Astrocyte (in vitro differentiated cells and primary cell): ENCODE results near the gene VRK1.

ENCODE experiments used
- CTCF ChIP-seq: IDR thresholded peaks from 2 replicates; pipeline ENCODE4 v1.5.1; 2011; ENCODE audit warnings: low read depth, mild to moderate bottlenecking, inconsistent platforms, low read length, moderate library complexity; ENCODE audit not compliant: insufficient read depth
- EZH2 ChIP-seq: IDR thresholded peaks from 2 replicates; pipeline ENCODE4 v1.6.1; 2012; ENCODE audit warnings: mild to moderate bottlenecking, low read length, inconsistent platforms; ENCODE audit not compliant: insufficient read depth

- TF ChIP-seq CTCF (no peak), EZH2 (no peak)
Measured at GRCh38 chr14:96806836-96807235, 9.7 kb downstream of the VRK1 start.
